Stimulated activated CD8-positive, alpha-beta memory T cell treated with anti-CD3 and anti-CD28 coated beads, Interleukin-4, amount 100 ng/mL, for 24 hours (primary cell): Measurements from ENCODE around the gene EPHA8.

ENCODE experiments used
- DNase-seq: peaks from one replicate; pipeline ENCODE4 v3.0.0-alpha.2; 2020; ENCODE audit warnings: low read depth

EPHA8 gene

DNA sequence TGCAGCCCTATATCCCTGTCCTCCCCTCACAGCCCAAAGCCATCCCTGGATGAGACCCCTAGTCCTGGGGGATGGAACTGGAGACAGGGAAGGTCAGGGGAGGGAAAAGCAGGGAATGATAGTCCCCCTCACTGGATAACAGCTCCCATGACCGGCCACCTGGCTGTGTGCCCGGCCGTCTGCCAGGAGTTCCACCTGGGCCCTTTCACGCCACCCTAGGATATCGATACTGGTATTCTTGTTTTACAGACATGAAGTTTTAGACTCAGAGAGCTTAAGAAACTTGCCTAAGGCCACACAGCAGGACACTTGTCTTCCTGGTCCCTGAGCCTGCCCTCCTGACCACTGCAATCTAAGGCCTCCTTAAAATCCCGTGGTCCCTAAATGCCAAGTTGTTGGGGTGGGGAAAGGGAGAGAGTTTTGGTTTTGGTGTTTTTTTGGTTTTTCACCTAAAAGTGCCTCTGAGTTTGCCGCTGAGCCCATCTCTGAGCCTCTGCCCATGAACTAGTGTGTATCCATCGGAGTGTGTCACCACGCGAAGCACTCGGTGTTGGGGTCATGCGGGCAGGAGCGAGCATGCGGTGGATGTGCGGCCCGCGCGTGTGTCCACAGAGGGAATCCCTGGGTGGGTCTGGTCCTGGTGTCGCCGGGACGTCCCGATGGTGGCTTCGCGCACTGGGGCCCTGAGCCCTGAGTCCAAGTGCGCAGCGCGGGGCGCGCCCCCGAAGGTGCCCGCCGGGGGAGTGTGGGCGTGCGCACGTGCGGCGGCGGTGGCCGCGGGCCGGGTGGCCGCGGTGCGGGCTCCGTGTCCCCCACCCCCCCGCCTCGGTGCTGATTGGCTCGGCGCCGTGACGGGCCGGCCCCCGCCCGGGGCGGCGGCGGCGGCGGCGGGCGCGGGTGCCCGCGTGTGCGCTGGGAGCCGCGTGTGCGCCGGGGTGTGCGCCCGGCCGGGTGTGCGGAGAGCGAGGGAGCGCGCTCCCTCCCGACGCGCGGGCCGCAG lies at the start of gene EPHA8:
EPHA8 (plus strand) TSS at position 906 of the 1,000 bp plus-strand sequence. CDS start 147 bp downstream, outside the sequence.
- no peak for DNase-seq

DNA sequence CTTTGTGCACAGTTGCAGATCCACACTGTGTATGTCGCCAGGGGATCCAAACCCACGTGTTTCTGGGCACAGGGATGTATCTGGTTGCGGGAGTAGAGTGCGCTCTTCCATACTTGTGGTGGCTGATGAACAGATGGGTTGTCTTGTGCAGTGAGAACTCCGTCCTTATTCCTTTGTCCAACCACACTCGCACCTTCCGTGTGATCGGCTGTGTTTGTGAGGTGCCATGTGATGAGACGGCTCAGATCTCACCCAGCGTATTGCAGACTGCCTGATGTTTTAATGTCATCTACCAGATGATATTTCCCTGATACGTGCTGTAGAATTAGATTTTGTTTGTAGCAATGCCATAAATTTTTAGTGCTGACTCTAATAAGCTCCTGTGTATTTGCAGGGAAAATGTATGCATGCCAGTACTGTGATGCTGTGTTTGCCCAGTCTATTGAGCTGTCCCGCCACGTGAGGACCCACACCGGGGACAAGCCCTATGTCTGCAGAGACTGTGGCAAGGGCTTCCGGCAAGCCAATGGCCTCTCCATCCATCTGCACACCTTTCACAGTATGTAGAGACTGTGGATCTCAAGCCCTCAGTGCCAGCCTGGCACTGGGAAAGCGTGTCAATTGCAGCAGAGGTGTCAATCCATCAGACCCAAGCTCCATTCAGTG lies 46.2 kb upstream of the EPHA8 start:
- DNase-seq: no peak

DNA sequence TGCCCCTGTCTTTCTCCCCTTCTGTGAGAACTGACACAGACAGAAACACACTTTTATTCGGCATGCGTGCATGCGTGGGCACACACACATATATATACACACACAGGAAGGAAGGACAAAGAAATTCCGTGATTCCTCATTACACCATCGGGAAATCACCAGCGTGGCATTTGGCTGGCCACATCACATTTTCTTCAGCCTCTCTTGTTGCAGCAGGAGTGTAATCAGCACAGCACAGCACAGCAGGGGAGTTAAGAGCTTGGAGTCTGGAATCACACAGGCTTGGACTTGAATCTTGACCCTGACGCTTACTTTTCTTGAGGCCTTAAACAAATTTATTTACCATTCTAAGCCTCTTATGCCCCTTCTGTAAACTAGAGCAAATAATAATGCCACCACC lies 45.3 kb upstream of the EPHA8 start:
- no peak for DNase-seq

DNA sequence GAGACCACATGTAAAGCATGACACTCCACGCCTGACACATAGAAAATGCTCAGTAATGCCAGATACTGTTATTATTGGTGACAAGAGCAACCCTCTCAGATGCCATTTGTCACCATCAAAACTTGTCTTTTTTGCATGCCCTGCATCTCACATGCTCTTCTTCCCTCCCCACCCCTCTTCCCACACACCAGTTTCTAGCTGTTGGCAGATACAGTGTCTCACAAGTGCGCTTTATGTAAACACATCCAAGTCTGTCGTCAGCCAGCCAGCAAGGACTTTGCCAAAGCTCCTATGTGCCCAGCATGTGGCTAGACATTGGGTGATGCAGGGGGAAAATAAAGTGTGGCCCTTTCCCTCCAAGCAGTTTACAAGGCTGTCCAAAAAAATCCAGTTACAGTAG lies 44.9 kb upstream of the EPHA8 start:
- no peak for DNase-seq

DNA sequence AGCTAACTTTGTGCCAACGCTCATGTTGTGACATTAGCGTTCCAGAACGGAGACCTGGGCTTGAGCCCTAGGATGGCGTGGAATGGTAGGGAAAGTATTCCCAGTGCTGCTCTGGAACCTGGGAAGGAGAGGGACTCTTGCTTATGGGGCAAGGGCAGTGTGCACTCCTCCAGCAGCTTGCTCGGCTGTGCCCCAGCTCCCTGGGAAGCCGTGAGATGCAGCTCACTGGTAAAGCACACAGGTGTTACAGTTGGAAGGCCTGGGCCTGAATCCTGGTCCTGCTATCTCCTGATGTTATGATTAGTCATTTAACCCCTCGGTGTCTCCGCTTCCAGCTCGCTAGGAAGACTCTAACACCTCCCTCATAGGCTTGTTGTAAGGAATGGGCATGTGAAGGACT lies 42.4 kb upstream of the EPHA8 start:
- no peak for DNase-seq

DNA sequence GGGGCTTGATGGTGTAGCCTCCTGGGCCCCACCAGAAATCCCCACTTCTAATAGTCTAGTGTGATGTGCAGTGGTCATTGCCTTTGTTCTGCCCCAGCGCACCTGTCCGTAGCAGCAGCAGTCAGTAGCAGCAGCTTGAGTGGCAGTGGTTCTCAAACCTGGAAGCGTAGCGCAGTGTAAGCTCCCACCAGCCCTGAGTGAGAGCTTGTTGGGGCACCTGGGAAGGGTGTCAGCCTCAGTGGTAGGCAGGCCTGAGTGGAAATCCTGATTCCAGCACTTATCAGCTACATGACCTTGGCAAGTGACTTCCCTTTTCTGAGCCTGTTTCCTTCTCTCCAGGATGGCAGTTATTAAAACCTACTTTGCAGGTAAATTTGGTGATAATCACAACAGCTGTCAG lies 41.6 kb upstream of the EPHA8 start:
- no peak for DNase-seq

DNA sequence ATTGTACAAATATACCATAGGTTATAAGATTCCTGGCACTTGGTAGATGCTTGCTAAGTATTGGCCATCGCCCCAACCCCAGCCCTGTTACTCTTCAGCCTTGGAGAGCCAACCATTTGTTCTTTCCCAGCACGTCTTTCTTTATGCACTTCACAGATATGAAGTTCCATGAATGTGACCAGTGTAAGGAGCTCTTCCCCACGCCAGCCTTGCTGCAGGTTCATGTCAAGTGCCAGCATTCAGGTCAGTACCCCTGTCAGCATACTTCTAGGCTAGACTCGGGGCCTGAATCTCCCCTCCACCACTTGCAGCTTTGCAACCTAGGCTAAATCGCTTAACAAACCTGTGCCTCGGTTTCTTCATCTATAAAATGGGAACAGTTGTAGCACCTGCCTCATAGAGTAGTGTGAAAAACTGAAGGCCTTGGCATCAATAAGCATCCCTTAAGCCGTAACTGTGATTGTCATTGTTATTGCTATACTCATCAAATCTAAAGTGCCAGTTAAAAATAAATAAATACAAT lies 41.0 kb upstream of the EPHA8 start:
- no peak for DNase-seq

DNA sequence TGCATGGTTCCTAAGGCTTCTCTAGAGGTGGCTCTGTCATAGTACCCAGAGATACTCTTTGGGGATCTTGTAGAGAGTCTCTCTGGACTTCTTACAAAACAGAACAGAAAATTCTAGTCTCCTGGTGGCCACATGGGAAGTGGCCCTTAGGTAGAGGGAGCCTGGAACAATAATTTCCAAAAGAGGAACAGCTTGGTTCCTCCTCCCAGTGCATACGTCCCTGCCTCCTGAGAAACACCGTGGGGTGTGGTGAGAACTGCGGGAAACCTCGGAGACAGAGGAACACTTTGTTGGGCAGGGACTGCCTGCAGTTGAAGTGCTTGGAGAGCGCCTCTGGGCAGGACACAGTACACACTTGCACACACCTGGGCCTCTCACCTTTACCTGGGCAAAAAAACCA lies 38.8 kb upstream of the EPHA8 start:
- no peak for DNase-seq

DNA sequence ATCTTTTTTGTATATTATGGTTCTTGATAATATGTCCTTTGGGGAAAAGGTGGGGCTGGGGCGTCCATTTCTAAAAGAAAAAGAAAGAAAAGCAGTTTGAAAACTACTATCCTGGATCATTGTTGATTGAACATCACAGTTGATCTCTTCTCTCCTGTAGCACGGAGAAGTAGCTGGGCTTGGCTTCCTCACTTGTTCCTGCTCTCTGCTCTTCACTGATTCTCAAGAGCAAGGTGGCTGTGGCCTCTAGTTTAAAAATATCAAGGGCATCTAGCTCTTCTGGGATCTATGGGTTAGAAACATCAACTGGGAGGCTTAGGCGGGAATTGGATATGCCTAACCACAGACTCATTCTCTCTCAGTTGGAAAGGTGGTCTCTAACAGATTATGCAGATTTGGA lies 38.1 kb upstream of the EPHA8 start:
- DNase-seq: no peak

DNA sequence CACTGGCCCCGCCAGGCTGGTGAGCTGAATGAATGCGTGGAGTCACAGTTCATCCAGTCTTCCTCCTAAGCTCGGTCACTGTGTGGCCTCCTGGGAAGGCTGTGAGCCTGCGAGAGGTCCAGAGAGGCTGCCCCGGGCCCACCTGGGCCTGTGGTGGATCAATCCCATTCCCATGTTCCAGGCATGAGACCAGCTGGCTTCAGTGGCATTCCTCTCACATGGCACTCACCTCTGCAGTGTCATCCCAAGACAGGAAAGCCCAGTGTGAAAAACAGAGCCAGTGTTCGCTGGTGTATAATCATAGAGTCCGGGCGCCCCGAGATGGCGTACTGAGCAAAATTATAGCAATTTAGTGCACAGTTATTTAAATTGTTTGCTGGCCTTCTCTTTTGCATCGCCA lies 37.6 kb upstream of the EPHA8 start:
- no peak for DNase-seq

DNA sequence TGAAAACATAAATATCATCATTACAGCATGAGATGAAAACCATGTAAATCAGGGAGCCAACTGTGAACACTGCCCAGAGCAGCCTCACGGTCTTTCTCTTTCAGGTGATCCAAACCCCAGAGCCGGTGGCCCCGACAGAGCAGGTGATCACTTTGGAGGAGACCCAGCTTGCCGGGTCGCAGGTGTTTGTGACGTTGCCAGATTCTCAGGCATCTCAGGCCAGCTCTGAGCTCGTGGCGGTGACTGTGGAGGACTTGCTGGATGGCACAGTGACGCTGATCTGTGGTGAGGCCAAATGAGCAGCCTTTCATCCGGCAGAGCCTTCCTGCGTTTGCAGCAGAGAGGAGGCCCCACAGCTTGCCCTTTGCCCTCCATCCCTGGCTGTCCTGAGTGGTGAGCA lies 37.2 kb upstream of the EPHA8 start:
- DNase-seq: no peak

DNA sequence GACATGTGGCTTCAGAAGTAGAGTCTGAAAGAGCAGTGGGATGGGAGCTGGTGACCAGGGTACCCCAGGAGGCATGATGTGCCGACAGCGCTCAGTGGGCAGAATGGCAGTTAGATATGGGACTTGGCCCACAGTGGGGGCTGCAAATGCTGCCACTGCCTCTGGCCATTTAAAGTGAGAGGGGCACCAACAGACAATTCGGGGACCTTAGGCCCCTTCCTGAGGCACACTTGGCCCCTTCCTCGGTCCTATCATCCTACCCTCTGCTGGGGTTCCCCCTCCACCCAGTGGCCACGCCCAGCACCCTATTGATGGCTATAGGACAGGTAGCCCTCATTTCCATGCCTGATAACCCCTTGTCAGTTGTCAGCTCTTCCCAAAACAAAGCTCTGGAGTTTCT lies 36.6 kb upstream of the EPHA8 start:
- no peak for DNase-seq

DNA sequence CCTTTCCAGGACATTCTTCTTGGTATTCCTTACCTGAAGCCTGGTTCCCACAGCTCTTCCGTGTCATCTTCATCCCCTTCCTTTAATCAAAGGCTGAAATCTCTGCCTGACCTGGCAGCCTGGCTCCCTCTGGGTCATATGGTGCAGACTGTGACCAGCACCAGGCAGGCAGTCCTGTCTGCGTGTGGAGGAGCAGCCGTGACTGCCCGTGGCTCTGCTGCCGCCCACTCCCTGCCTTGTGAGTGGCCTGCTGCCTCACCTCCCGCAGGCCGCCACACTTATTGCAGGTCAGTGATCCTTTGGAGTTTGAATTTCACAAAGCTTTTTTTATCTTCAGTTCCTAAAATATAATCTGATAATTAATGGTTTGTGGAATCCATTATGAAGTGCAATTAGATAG lies 36.2 kb upstream of the EPHA8 start:
- no peak for DNase-seq

DNA sequence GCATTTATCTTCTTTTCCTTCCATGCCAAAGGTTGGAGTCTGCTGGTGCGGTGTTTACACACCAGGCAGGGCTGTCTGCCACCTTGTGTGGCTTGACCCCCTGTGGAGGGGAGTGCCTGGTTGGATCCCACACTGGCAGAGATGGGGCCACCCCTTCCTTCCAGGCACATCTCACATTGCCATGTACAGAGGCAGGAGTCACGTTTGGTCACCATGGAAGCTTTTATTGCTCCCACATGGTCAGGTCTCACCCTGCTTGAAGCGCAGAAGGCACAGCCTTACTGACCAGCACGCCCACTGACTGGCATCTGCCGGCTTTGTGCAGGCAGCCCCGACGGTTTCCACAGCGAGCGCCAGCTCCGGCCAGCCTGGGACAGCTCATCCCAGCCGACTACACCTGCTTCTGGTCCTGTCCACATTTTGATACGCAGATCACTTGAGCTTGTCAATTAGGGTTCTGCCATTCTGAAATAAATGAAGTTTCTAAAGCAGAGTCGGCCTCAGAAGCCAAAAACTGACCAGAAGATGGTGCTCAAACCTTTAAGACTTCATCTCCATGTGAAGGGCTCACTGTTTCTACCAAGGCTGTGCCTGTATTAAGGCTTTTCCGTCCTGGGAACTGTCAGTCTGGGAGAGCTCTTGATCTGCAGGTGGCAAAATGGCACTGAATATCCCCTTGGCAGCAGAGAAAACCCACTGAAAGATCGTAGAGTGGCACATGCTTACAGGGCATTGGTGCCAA lies 35.6 kb upstream of the EPHA8 start:
- DNase-seq: no peak

DNA sequence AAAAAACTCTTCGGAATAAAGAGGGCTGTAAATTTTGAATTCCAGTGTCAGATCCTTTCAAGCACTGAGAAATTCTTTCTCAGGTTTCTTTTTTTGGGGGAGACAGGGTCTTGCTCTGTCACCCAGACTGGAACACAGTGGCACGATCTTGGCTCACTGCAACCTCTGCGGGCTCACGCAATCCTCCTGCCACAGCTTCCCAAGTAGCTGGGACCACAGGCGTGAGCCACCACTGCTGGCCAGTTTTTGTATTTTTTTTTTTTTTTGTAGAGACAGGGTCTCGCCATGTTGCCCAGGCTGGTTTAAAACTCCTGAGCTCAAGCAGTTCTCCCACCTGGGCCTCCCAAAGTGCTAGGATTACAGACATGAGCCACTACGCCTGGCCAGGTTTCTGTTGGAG lies 34.8 kb upstream of the EPHA8 start:
- no peak for DNase-seq

DNA sequence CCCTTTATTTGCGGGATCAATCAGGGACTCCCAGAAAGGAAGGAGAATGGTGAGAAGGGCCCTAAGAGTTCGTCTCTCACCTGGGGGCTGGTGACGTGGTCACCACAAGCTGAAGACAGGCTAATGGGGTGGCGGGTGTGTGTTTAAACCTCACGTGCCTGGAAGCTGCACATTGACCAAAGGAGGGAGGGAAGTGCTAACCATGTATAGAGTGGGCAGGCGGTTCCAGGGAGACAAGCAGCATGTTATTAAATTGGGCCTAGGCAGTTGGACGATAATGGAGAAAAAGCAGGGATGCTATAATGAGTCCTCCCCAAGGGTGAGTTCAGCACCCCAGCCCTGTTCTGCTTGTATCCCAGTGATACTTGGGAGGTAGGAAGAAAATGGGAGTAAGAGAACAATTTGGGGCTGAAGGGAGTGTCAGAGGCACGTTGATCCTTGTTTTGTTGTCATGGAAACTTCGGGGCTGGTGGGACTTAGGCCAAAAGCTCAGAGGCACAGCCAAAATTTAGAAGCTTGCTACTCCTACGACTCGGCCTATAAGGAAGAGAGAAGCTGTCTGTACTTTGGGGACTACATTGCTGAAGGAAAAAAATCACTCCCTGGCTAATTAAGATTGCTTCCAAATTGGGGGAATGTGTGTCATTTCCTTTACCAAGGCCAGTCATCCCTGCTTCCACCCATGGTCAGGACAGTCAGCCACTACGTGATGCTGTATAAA lies 33.2 kb upstream of the EPHA8 start:
- DNase-seq: no peak

DNA sequence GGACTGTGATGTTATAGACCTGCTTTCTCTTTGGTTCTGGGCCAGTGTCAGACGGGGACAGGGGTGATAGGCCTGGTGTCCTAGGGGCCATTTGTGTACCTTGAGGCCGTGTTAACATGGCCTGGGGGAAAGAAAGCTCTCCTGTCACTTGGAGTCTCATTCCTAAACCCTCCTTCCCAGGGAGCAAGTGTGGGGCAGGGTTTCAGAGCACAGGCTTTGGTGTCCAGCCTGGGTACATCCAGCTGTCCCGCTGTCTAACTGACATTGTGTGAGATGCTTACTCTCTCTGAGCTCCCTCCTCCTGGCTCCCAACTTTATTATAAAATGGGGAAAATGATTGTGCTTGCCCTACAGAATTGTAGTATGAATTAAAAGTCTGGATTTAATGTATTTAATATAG lies 32.6 kb upstream of the EPHA8 start:
- DNase-seq: no peak

DNA sequence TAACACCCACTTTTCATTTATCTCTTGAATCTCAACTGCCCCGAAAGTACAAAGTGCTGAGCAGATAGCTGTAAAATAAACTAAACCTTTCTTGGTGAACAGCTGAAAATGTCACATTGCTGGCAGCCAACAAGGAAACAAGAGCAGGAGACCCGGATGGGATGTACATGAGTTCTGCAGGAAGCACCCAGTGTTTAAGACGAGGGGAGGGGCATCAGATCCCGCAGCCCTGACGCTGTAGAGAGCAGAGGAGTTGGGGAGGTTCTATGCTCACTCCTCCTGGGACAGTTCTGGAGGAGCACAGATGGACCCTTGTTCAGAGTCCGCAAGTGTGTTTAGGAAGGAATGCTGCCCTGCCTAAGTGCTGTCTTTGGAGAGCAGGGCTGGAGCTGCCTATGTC lies 32.0 kb upstream of the EPHA8 start:
- DNase-seq: no peak

DNA sequence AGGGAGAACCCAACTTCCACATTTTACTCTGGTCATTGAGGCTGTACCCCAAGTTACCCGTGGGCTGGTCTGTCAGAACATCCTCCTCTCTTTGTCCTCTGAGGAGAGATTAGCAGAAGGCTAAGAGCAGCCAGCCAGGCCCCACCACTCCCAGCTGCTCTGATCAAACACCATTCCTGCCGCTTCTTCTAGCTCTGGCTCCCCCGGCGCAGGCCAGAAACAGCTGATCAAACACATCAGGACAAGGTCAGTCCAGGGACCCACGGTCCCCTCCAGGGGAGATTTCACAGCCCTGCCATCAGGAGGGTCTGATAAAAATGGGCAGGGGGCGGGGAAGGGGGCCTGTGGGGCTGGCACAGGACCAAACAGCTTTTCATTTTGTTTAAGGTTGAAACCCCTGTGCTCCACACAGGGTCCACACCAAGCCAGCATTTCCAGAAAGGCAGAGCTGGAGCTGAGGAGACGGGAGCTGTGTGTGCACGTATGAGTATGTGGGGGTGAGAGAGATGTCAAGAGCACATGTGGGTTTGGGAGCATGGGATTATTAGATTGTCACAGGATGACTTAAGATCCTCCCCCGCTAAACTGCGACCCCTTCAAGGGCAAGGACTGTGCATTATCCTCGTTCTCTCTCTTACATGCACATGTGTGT lies 29.9 kb upstream of the EPHA8 start:
- no peak for DNase-seq

DNA sequence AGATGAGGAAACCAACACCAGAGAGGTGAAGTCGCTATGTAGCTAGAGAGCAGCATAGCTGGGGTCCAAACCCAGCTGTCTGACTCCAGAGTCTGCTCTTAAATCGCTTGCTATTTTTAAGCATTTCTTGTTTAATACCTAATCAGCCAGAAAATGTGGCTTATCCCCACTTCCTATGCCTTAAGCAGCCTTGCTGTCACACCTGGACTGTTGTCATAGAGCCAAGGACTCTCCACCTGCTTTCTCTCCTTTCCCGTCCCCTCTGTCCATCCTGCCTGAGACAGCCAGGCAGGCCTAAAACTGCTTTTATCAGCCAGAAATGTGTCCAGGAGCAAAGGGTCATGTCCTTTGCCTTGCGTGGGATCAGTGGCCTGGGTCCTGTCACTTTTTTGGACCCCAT lies 28.3 kb upstream of the EPHA8 start:
- DNase-seq: no peak

DNA sequence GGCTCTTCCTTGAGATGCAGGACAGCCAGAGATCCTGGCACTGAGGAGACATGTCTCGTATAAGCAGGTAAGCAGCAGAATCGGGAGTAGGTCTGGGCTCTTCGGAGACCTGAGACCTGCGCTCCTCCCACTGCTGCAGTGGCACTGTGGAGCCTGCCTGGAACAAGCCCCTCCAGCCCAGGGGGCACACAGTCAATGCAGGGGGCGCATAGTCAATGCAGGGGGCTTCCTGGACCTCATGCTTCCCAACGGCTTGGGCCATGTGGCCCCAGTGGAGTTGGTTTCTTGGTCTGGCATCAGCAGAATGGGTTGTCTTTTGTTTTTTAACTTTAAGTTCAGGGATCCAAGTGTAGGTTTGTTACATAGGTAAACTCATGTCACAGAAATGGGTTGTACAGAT lies 27.9 kb upstream of the EPHA8 start:
- no peak for DNase-seq
